ENCODE data around the gene MBIP. TPM values are rescaled to one million over a fixed set of nuclear protein-coding genes. Genes with fewer than 3 reads are reported as not detected.
A peak's percentile ranks its signal among the peaks of the same experiment; 100 is the strongest.

The MBIP gene
- 10 to 100 TPM in 1 of 2 donors, 1 to 10 TPM in 1; 4.5 to 10.1 TPM for total RNA-seq

- Histone ChIP-seq H3K27ac (peak within 1 kb of the TSS; percentile 76 to 81), H3K27me3 (no peaks in the 10 kb centered on the region), H3K4me3 (peak within 1 kb of the TSS; percentile 81 to 84), H3K9me3 (no peaks in the 10 kb centered on the region), H3K4me1 (peaks cover 0 to 4% of the 10 kb centered on the region in 2 donors), H3K36me3 (no peaks in the 10 kb centered on the region)
- TF ChIP-seq CTCF (IDR thresholded peaks at IDR 0.05), result no peak
- DNase-seq (ENCODE audit: low spot score), result peak; percentile 96
Measured at GRCh38 chr14:36320200-36320896, at the start of gene MBIP. TSS of gene MBIP (minus strand) at chr14:36320637. CDS start at chr14:36320588, 49 bp downstream.

- Histone ChIP-seq H3K36me3 (no peaks in the 10 kb centered on the region), H3K9me3 (no peaks in the 10 kb centered on the region), H3K27ac (no peak overlapping the region), H3K27me3 (no peaks in the 10 kb centered on the region), H3K4me1 (no peaks in the 10 kb centered on the region), H3K4me3 (no peak overlapping the region)
- no peak for DNase-seq (ENCODE audit: low spot score)
- no peak for TF ChIP-seq CTCF (IDR thresholded peaks at IDR 0.05)
Measured at GRCh38 chr14:36367985-36368774, 47.7 kb upstream of the MBIP start.

GRCh38 chr14:36365766-36366165, 45.3 kb upstream of the MBIP start:
- H3K27ac ChIP-seq, result no peak overlapping the region
- no peak for TF ChIP-seq CTCF (IDR thresholded peaks at IDR 0.05)
- H3K9me3 ChIP-seq, result no peaks in the 10 kb centered on the region
- H3K36me3 ChIP-seq, result no peaks in the 10 kb centered on the region
- no peak for DNase-seq (ENCODE audit: low spot score)
- H3K4me3 ChIP-seq, result no peak overlapping the region
- no peaks in the 10 kb centered on the region for H3K4me1 ChIP-seq
- H3K27me3 ChIP-seq, result no peaks in the 10 kb centered on the region

DNA sequence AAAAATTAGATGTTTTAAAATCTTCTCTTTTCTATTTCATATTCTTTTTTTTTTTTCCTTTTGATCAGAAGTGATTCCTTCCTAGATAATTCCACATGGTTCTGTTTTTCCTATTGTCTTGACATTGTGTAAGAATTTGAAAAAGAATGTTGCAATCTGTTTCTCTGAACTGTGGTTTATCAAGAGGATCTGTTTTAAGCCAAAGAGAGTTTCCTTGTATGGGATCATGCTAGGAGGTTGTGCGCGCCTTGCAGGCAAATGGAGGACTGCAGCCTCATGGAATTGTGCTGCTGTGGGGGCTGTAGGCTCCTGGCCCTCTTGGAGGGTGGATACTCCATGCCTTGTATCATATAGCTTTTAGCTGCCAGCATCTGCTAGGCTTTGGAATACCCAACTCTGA, 43.3 kb upstream of the MBIP start:
- DNase-seq (ENCODE audit: low spot score), result no peak
- H3K27me3 ChIP-seq, result no peaks in the 10 kb centered on the region
- no peaks in the 10 kb centered on the region for H3K36me3 ChIP-seq

DNA sequence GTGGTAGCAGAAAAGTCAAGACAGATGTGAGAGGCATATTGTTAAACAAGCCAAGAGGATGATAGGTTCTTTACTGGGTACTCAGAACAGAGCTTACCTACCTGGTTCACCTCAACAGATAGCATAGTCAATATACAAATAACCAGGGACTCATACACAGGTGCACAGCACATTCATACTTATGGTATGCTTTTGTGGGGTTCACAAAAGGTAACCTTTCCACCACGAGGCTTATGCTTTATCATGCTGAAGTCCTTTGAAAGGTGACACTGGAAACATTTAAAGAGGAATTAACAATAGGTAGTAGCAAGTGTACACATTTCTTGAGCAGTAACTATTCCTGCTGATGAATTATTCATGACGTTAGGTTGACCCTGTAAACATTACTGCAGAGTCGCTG, 42.2 kb upstream of the MBIP start:
- no peak for TF ChIP-seq CTCF (IDR thresholded peaks at IDR 0.05)
- H3K4me3 ChIP-seq, result no peak overlapping the region
- no peaks in the 10 kb centered on the region for H3K9me3 ChIP-seq

More for the DNA sequence above, 43.3 kb upstream of the MBIP start:
- no peak for TF ChIP-seq CTCF (IDR thresholded peaks at IDR 0.05)
- H3K4me3 ChIP-seq, result no peak overlapping the region
- no peaks in the 10 kb centered on the region for H3K9me3 ChIP-seq
- H3K27ac ChIP-seq, result no peak overlapping the region
- no peaks in the 10 kb centered on the region for H3K4me1 ChIP-seq

More for the DNA sequence above, 42.2 kb upstream of the MBIP start:
- Histone ChIP-seq H3K27ac (no peak overlapping the region), H3K27me3 (no peaks in the 10 kb centered on the region), H3K36me3 (no peaks in the 10 kb centered on the region), H3K4me1 (no peaks in the 10 kb centered on the region)
- DNase-seq (ENCODE audit: low spot score), result no peak

All from right atrium auricular region (tissue), 2 donors.